ENCODE data around the gene ZFYVE9. TPM values are rescaled to one million over a fixed set of nuclear protein-coding genes. Genes with fewer than 3 reads are reported as not detected.
A peak's percentile ranks its signal among the peaks of the same experiment; 100 is the strongest.

ZFYVE9 gene
- total and polyA plus RNA-seq, 2 of the 13 experiments (the other 11 are each of a cell fraction or from before 2014, with no cell fraction given): 9.2 to 19.8 TPM

DNA sequence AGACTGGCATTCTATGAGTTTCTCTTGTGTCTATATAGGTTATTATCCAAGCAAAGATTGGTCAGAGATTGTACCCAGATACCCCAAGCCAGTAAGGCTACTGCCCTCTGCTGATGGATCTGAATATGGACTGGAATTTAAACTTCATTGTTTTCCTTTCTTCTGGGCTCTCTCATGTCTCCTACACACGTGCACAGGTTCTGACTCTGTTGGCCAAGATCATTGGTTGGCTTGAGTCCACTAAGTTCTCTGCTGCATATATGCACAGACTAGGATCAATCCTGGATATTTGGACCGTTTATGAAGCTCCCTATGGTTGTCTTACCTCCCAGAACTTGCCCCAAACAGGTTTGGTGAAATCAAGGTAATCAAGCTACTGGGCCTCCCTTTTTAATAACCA, 154.5 kb downstream of the ZFYVE9 start (continued):
- TF ChIP-seq, protein P1, sequence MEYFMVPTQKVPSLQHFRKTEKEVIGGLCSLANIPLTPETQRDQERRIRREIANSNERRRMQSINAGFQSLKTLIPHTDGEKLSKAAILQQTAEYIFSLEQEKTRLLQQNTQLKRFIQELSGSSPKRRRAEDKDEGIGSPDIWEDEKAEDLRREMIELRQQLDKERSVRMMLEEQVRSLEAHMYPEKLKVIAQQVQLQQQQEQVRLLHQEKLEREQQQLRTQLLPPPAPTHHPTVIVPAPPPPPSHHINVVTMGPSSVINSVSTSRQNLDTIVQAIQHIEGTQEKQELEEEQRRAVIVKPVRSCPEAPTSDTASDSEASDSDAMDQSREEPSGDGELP (IDR thresholded peaks at IDR 0.05; ENCODE audit: borderline replicate concordance, low read depth): no peak
- TF ChIP-seq SMARCC2 (IDR thresholded peaks at IDR 0.05) (no peak), CREB1 (IDR thresholded peaks at IDR 0.05) (no peak), CREB1 (CRISPR knock-in tag; IDR thresholded peaks at IDR 0.05) (peak; percentile 45; the same call in 1 of the 2 replicates), ISX (CRISPR knock-in tag; conservative IDR thresholded peaks at IDR 0.05) (no peak), ZSCAN9 (CRISPR knock-in tag; IDR thresholded peaks at IDR 0.05; ENCODE audit: borderline replicate concordance) (no peak), ARHGAP35 (CRISPR knock-in tag; IDR thresholded peaks at IDR 0.05; ENCODE audit: borderline replicate concordance) (no peak), ZSCAN20 (CRISPR knock-in tag; IDR thresholded peaks at IDR 0.05; ENCODE audit: borderline replicate concordance) (no peak), SOX6 (IDR thresholded peaks at IDR 0.05) (no peak), SOX6 (CRISPR knock-in tag; IDR thresholded peaks at IDR 0.05) (0 out of 2 replicates have a peak, but pooled peaks have one; percentile 15), PPARG (CRISPR knock-in tag; conservative IDR thresholded peaks at IDR 0.05) (no peak), RAD21 (CRISPR knock-in tag; IDR thresholded peaks at IDR 0.05) (peak; percentile 69; the same call in 1 of the 2 replicates), SOX5 (CRISPR knock-in tag; IDR thresholded peaks at IDR 0.05; ENCODE audit: borderline replicate concordance) (peak; percentile 44; the same call in 1 of the 2 replicates), ZNF33B (CRISPR knock-in tag; IDR thresholded peaks at IDR 0.05) (no peak), DMAP1 (CRISPR knock-in tag; IDR thresholded peaks at IDR 0.05) (no peak), SMAD1 (CRISPR knock-in tag; IDR thresholded peaks at IDR 0.05; ENCODE audit: borderline replicate concordance, low read depth) (no peak), ERF (CRISPR knock-in tag; IDR thresholded peaks at IDR 0.05) (no peak), NFE2L2 (IDR thresholded peaks at IDR 0.05; ENCODE audit: low read length) (no peak)
- TF ChIP-seq, protein P2, sequence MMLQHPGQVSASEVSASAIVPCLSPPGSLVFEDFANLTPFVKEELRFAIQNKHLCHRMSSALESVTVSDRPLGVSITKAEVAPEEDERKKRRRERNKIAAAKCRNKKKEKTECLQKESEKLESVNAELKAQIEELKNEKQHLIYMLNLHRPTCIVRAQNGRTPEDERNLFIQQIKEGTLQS (CRISPR knock-in tag; IDR thresholded peaks at IDR 0.05): no peak
- TF ChIP-seq, protein P3, sequence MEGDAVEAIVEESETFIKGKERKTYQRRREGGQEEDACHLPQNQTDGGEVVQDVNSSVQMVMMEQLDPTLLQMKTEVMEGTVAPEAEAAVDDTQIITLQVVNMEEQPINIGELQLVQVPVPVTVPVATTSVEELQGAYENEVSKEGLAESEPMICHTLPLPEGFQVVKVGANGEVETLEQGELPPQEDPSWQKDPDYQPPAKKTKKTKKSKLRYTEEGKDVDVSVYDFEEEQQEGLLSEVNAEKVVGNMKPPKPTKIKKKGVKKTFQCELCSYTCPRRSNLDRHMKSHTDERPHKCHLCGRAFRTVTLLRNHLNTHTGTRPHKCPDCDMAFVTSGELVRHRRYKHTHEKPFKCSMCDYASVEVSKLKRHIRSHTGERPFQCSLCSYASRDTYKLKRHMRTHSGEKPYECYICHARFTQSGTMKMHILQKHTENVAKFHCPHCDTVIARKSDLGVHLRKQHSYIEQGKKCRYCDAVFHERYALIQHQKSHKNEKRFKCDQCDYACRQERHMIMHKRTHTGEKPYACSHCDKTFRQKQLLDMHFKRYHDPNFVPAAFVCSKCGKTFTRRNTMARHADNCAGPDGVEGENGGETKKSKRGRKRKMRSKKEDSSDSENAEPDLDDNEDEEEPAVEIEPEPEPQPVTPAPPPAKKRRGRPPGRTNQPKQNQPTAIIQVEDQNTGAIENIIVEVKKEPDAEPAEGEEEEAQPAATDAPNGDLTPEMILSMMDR (CRISPR knock-in tag; IDR thresholded peaks at IDR 0.05): peak; percentile 83
- TF ChIP-seq, protein P4, sequence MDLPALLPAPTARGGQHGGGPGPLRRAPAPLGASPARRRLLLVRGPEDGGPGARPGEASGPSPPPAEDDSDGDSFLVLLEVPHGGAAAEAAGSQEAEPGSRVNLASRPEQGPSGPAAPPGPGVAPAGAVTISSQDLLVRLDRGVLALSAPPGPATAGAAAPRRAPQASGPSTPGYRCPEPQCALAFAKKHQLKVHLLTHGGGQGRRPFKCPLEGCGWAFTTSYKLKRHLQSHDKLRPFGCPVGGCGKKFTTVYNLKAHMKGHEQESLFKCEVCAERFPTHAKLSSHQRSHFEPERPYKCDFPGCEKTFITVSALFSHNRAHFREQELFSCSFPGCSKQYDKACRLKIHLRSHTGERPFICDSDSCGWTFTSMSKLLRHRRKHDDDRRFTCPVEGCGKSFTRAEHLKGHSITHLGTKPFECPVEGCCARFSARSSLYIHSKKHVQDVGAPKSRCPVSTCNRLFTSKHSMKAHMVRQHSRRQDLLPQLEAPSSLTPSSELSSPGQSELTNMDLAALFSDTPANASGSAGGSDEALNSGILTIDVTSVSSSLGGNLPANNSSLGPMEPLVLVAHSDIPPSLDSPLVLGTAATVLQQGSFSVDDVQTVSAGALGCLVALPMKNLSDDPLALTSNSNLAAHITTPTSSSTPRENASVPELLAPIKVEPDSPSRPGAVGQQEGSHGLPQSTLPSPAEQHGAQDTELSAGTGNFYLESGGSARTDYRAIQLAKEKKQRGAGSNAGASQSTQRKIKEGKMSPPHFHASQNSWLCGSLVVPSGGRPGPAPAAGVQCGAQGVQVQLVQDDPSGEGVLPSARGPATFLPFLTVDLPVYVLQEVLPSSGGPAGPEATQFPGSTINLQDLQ (CRISPR knock-in tag; IDR thresholded peaks at IDR 0.05): no peak
- TF ChIP-seq, protein P5, sequence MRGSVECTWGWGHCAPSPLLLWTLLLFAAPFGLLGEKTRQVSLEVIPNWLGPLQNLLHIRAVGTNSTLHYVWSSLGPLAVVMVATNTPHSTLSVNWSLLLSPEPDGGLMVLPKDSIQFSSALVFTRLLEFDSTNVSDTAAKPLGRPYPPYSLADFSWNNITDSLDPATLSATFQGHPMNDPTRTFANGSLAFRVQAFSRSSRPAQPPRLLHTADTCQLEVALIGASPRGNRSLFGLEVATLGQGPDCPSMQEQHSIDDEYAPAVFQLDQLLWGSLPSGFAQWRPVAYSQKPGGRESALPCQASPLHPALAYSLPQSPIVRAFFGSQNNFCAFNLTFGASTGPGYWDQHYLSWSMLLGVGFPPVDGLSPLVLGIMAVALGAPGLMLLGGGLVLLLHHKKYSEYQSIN (CRISPR knock-in tag; IDR thresholded peaks at IDR 0.05; ENCODE audit: borderline replicate concordance): no peak
- TF ChIP-seq, protein P6, sequence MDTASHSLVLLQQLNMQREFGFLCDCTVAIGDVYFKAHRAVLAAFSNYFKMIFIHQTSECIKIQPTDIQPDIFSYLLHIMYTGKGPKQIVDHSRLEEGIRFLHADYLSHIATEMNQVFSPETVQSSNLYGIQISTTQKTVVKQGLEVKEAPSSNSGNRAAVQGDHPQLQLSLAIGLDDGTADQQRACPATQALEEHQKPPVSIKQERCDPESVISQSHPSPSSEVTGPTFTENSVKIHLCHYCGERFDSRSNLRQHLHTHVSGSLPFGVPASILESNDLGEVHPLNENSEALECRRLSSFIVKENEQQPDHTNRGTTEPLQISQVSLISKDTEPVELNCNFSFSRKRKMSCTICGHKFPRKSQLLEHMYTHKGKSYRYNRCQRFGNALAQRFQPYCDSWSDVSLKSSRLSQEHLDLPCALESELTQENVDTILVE (CRISPR knock-in tag; IDR thresholded peaks at IDR 0.05): 0 out of 2 replicates have a peak, but pooled peaks have one; percentile 33

All from HepG2 (cell line).